HCT116 (cell line): Measurements from ENCODE around the gene SIRT3. TPM values are rescaled to one million over a fixed set of nuclear protein-coding genes. Genes with fewer than 3 reads are reported as not detected.

Experiments used
- ATAC-seq: fragments of 200-7000 bp; cut with Tn5 transposase; 2 replicates; pipeline ENCODE4 v1.9.1; 2020; ENCODE audit warnings: mild to moderate bottlenecking, moderate library complexity
- BruUV-seq: library from RNA; stranded (reverse); fragments of 400-500 nt; replicated peaks from 2 replicates; lab custom pipeline; 2021; lab: Mats Ljungman, UMichigan
- CTCF ChIA-PET: fragments of 300-600 bp; sonication (Branson Sonifier 250); formaldehyde crosslinking; loops from one replicate; lab custom pipeline; 2021; ENCODE audit warnings: antibody characterized with exemption; lab: Charles Lee
- POLR2A ChIA-PET: fragments of 300-600, 350-600 bp; sonication (Branson Sonifier 250); formaldehyde crosslinking; loops from one replicate; lab custom pipeline; 2021; ENCODE audit warnings: antibody characterized with exemption; lab: Charles Lee
- RAD21 ChIA-PET, 2 experiments: fragments of 300-600 bp; sonication (Branson Sonifier 250); formaldehyde crosslinking; loops; one replicate each; lab custom pipeline; 2023; ENCODE audit warnings: low total read pairs in 2 of 2; ENCODE audit not compliant: uncharacterized antibody in 2 of 2, unreplicated experiment in 2 of 2, low non-redundant PET in 1 of 2; lab: Charles Lee
- DNase-seq: peaks from one replicate; pipeline ENCODE4 v3.0.0-alpha.2; 2010; ENCODE audit warnings: low read depth, low spot score
- H2AFZ ChIP-seq: fragments of 200-600 bp; shearing (Covaris generic), sonication (generic); 2 replicates; pipeline ENCODE4 v1.6.1; 2017; ENCODE audit warnings: low read depth, mixed run types, mixed read lengths, antibody characterized with exemption, low read length; ENCODE audit not compliant: poor library complexity, severe bottlenecking
- H3K27ac ChIP-seq: 2 replicates; pipeline ENCODE4 v1.5.1; 2012; ENCODE audit warnings: low read depth, low read length
- H3K27me3 ChIP-seq: fragments of 200-600 bp; sonication (generic); 2 replicates; pipeline ENCODE4 v1.6.1; 2016; ENCODE audit warnings: mixed run types, low read length, mixed read lengths; ENCODE audit not compliant: insufficient read depth
- H3K36me3 ChIP-seq, 2 experiments: fragments of 200-500 bp in 1 of 2; fragments of 200-600 bp in 1 of 2; sonication (Bioruptor generic) in 1 of 2; sonication (generic) in 1 of 2; 2 replicates each; pipeline versions ENCODE4 v1.5.1 to v1.6.1; 2014 to 2016; ENCODE audit warnings: low read length in 2 of 2, inconsistent platforms in 1 of 2, mixed read lengths in 1 of 2, mixed run types in 1 of 2; ENCODE audit not compliant: insufficient read depth in 2 of 2, control insufficient read depth in 1 of 2
- H3K4me1 ChIP-seq, 2 experiments: fragments of 200-600 bp in 1 of 2; sonication (generic) in 1 of 2; 2 replicates each; pipeline versions ENCODE4 v1.5.1 to v1.6.1; 2012 to 2017; ENCODE audit warnings: low read length in 2 of 2, inconsistent platforms in 1 of 2, mild to moderate bottlenecking in 1 of 2, mixed read lengths in 1 of 2, mixed run types in 1 of 2, moderate library complexity in 1 of 2; ENCODE audit not compliant: insufficient read depth in 2 of 2, control insufficient read depth in 1 of 2
- H3K4me2 ChIP-seq: fragments of 200-600 bp; sonication (generic); 2 replicates; pipeline ENCODE4 v1.6.1; 2017; ENCODE audit warnings: mixed run types, low read length, mixed read lengths
- H3K4me3 ChIP-seq, 2 experiments: fragments of 200-600 bp in 1 of 2; sonication (generic) in 1 of 2; replicated peaks in 1 of 2; 2 replicates each; pipeline ENCODE4 v1.5.1; 2011 to 2016; ENCODE audit warnings: low read length in 2 of 2, control low read depth in 1 of 2, low read depth in 1 of 2, mild to moderate bottlenecking in 1 of 2, mixed read lengths in 1 of 2, mixed run types in 1 of 2
- H3K79me2 ChIP-seq: fragments of 200-600 bp; sonication (generic); 2 replicates; pipeline ENCODE4 v1.6.1; 2017; ENCODE audit warnings: mild to moderate bottlenecking, mixed run types, low read length, moderate library complexity, mixed read lengths; ENCODE audit not compliant: insufficient read depth
- H3K9ac ChIP-seq: fragments of 200-600 bp; sonication (generic); 2 replicates; pipeline ENCODE4 v1.6.1; 2016; ENCODE audit warnings: low read length, mixed read lengths
- H3K9me2 ChIP-seq: fragments of 200-600 bp; sonication (generic), shearing (Covaris generic); 2 replicates; pipeline ENCODE4 v1.6.1; 2017; ENCODE audit warnings: mixed run types, mild to moderate bottlenecking, moderate library complexity; ENCODE audit not compliant: insufficient read depth
- H3K9me3 ChIP-seq, 2 experiments: fragments of 200-500 bp in 1 of 2; fragments of 200-600 bp in 1 of 2; sonication (Bioruptor generic) in 1 of 2; sonication (generic) in 1 of 2; 2 replicates each; pipeline ENCODE4 v1.6.1; 2014 to 2017; ENCODE audit warnings: low read length in 2 of 2, mixed read lengths in 2 of 2, inconsistent platforms in 1 of 2, low read depth in 1 of 2, mild to moderate bottlenecking in 1 of 2, mixed run types in 1 of 2, moderate library complexity in 1 of 2; ENCODE audit not compliant: control insufficient read depth in 1 of 2, insufficient read depth in 1 of 2
- H4K20me1 ChIP-seq: fragments of 200-600 bp; sonication (generic), shearing (Covaris generic); 2 replicates; pipeline ENCODE4 v1.6.1; 2017; ENCODE audit warnings: mixed run types, mild to moderate bottlenecking, moderate library complexity; ENCODE audit not compliant: insufficient read depth
- CEBPB ChIP-seq: IDR thresholded peaks from 2 replicates; pipeline ENCODE4 v1.6.1; 2012; ENCODE audit warnings: low read depth
- CTCF ChIP-seq, 3 experiments: fragments of 200-600 bp in 1 of 3; sonication (generic) in 1 of 3; IDR thresholded peaks in 2 of 3; conservative IDR thresholded peaks in 1 of 3; 2 replicates each; pipeline ENCODE4 v1.5.1; 2012 to 2017; ENCODE audit warnings: low read depth in 2 of 3, low read length in 2 of 3, antibody characterized with exemption in 1 of 3, borderline replicate concordance in 1 of 3, control low read depth in 1 of 3, mild to moderate bottlenecking in 1 of 3, mixed read lengths in 1 of 3, mixed run types in 1 of 3, moderate library complexity in 1 of 3; ENCODE audit not compliant: insufficient read depth in 1 of 3
- EGR1 ChIP-seq: IDR thresholded peaks from 2 replicates; pipeline ENCODE4 v1.6.1; 2012; ENCODE audit warnings: low read depth
- ELF1 ChIP-seq: IDR thresholded peaks from 2 replicates; pipeline ENCODE4 v1.6.1; 2012; ENCODE audit warnings: low read depth, borderline replicate concordance
- EZH2 ChIP-seq: fragments of 200-600 bp; sonication (generic); IDR thresholded peaks from 2 replicates; pipeline ENCODE4 v1.6.1; 2017; ENCODE audit warnings: antibody characterized with exemption, mixed run types
- JUND ChIP-seq: IDR thresholded peaks from 2 replicates; pipeline ENCODE4 v1.6.1; 2012
- POLR2AphosphoS5 ChIP-seq: IDR thresholded peaks from 2 replicates; pipeline ENCODE4 v1.6.1; 2011; ENCODE audit warnings: mild to moderate bottlenecking, low read depth, low read length, moderate library complexity
- RAD21 ChIP-seq: IDR thresholded peaks from 2 replicates; pipeline ENCODE4 v1.6.1; 2012; ENCODE audit warnings: low read depth, mild to moderate bottlenecking
- SRF ChIP-seq: IDR thresholded peaks from 2 replicates; pipeline ENCODE4 v1.6.1; 2012; ENCODE audit warnings: low read depth
- YY1 ChIP-seq: IDR thresholded peaks from 2 replicates; pipeline ENCODE4 v1.6.1; 2011; ENCODE audit warnings: low read length, low read depth, moderate library complexity, mild to moderate bottlenecking; ENCODE audit not compliant: insufficient replicate concordance; ENCODE audit errors: extremely low read depth
- ZFX ChIP-seq: fragments of 450-650 bp; IDR thresholded peaks from 2 replicates; pipeline ENCODE4 v1.6.1; 2017
- intact Hi-C: fragments of 100-400 bp; cut with micrococcal nuclease; formaldehyde crosslinking; loops from 2 replicates; pipeline ENCODE4 v1.10.0; 2022
- total RNA-seq: library from RNA; stranded (reverse); gene quantifications from one replicate; pipeline ENCODE4 v1.2.1, GENCODE V29; 2021; ENCODE audit not compliant: unreplicated experiment

SIRT3 gene
- total RNA-seq, 1 experiment from 2014 or later = 17.9 TPM

GRCh38 chr11:215581-216037 is 20.5 kb downstream of the SIRT3 start:
- peaks cover 30 to 35% of the 10 kb centered on the region in 2 experiments for H3K36me3 ChIP-seq
- H4K20me1 ChIP-seq = no peaks in the 10 kb centered on the region
- no peak overlapping the region for H3K4me3 ChIP-seq
- no peaks in the 10 kb centered on the region for H3K9me3 ChIP-seq
- RAD21 ChIA-PET = no interaction called here
- no peaks in the 10 kb centered on the region for H3K27me3 ChIP-seq
- ATAC-seq (peak; percentile 26; the same call in 1 of the 2 replicates), DNase-seq (no peak)
- no peak overlapping the region for H3K9ac ChIP-seq
- BruUV-seq = no TSS peak
- POLR2A ChIA-PET = no interaction called here
- H3K9me2 ChIP-seq = no peaks in the 10 kb centered on the region
- TF ChIP-seq CEBPB = no peak
- no peak; the same call in 1 of the 2 replicates for TF ChIP-seq POLR2AphosphoS5
- no peak for TF ChIP-seq EZH2
- no peak for TF ChIP-seq CTCF (IDR thresholded peaks at IDR 0.05 in 2 of 3, conservative IDR thresholded peaks at IDR 0.05 in 1 of 3; ENCODE audit: borderline replicate concordance in 1 of 3, insufficient read depth in 1 of 3, low read depth in 2 of 3, low read length in 2 of 3)
- no peak for TF ChIP-seq EGR1
- no peak for TF ChIP-seq JUND
- TF ChIP-seq ZFX = no peak
- no peak for TF ChIP-seq ELF1
- no peak for TF ChIP-seq YY1
- TF ChIP-seq SRF = no peak
- TF ChIP-seq RAD21 = no peak
- H2AFZ ChIP-seq = no peak overlapping the region
- peak overlapping the region; percentile 25; the same call in 1 of the 2 replicates for H3K27ac ChIP-seq
- CTCF ChIA-PET = no interaction called here
- peaks cover 0 to 8% of the 10 kb centered on the region in 2 experiments; a peak in 2 of 4 replicates for H3K4me1 ChIP-seq
- no peak overlapping the region for H3K4me2 ChIP-seq
- peaks cover 18% of the 10 kb centered on the region for H3K79me2 ChIP-seq
- intact Hi-C loops = no loop called here
